ENCODE measurements around the gene GANAB.

DNA sequence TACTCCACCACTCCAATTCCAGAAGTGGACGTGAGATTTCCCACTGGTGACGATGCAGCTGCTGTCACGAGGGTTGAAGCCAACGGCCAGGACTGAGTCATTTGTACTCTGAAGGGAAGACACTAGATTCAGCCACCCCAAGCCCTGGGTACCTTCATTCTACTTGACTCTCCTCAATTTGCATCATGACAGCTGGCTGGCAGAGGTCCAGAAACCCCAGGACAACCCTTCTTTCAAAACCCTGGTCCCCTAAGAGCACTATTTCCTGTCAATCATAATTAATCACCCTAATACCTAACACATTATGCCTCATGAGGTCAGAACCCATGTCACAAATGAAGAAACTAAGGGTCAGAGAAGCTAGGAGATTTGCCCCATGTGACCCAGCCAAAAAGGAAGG, 38.7 kb downstream of the GANAB start:
- TF ChIP-seq, protein P1, sequence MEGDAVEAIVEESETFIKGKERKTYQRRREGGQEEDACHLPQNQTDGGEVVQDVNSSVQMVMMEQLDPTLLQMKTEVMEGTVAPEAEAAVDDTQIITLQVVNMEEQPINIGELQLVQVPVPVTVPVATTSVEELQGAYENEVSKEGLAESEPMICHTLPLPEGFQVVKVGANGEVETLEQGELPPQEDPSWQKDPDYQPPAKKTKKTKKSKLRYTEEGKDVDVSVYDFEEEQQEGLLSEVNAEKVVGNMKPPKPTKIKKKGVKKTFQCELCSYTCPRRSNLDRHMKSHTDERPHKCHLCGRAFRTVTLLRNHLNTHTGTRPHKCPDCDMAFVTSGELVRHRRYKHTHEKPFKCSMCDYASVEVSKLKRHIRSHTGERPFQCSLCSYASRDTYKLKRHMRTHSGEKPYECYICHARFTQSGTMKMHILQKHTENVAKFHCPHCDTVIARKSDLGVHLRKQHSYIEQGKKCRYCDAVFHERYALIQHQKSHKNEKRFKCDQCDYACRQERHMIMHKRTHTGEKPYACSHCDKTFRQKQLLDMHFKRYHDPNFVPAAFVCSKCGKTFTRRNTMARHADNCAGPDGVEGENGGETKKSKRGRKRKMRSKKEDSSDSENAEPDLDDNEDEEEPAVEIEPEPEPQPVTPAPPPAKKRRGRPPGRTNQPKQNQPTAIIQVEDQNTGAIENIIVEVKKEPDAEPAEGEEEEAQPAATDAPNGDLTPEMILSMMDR (IDR thresholded peaks at IDR 0.05): no peak
- TF ChIP-seq POLR2A (IDR thresholded peaks at IDR 0.05): no peak

Measured in thyroid gland (tissue), 4 donors.